Cardiac muscle cell (in vitro differentiated cells and primary cell): ENCODE measurements around the gene WDR93. TPM values are rescaled to one million over a fixed set of nuclear protein-coding genes. Genes with fewer than 3 reads are reported as not detected.

ENCODE experiments used
- DNase-seq, 2 donors: peaks; one replicate each; pipeline versions ENCODE4 v3.0.0 to v3.0.0-alpha.2; 2010 to 2017; ENCODE audit warnings: low read depth in 1 of 2, low spot score in 1 of 2
- H3K27ac ChIP-seq: fragments of 200-600 bp; sonication (generic); 2 replicates; pipeline ENCODE4 v1.5.1; 2016
- H3K27me3 ChIP-seq: fragments of 200-600 bp; sonication (generic); 2 replicates; pipeline ENCODE4 v1.6.0; 2016; ENCODE audit warnings: control low read depth
- H3K36me3 ChIP-seq: fragments of 200-600 bp; sonication (generic); 2 replicates; pipeline ENCODE4 v1.5.1; 2016; ENCODE audit warnings: control low read depth
- H3K4me1 ChIP-seq: fragments of 200-600 bp; sonication (generic); 2 replicates; pipeline ENCODE4 v1.8.1; 2017; ENCODE audit warnings: low read depth, mild to moderate bottlenecking, mixed run types
- H3K4me3 ChIP-seq: fragments of 200-600 bp; sonication (generic); 2 replicates; pipeline ENCODE4 v1.5.1; 2016; ENCODE audit warnings: mild to moderate bottlenecking
- H3K9me3 ChIP-seq: fragments of 200-600 bp; sonication (generic); 2 replicates; pipeline ENCODE4 v1.5.1; 2017; ENCODE audit warnings: low read depth, mild to moderate bottlenecking, control low read depth
- CTCF ChIP-seq: IDR thresholded peaks from 2 replicates; pipeline ENCODE4 v1.5.1; 2012; ENCODE audit warnings: low read depth, mild to moderate bottlenecking, low read length
- polyA plus RNA-seq: library from polyadenylated mRNA; unstranded; fragments of >200 nt; fragmentation: Nextera tagmentation; extraction: Ambion mirVana; gene quantifications from 2 replicates; pipeline ENCODE4 v1.2.1, GENCODE V29; 2016
- total RNA-seq: library from RNA; depleted of rRNA; stranded (reverse); fragments of >200 nt; gene quantifications from 2 replicates; pipeline ENCODE4 v1.2.3, GENCODE V29; 2016

Gene WDR93
- total and polyA plus RNA-seq, 2 experiments from 2014 or later = 0.06 to 0.73 TPM

- no peak for DNase-seq
- Histone ChIP-seq H3K27me3 (no peaks in the 10 kb centered on the region), H3K36me3 (no peaks in the 10 kb centered on the region), H3K4me1 (peaks cover 20% of the 10 kb centered on the region), H3K9me3 (no peaks in the 10 kb centered on the region), H3K27ac (no peak overlapping the region), H3K4me3 (no peak overlapping the region)
- no peak for TF ChIP-seq CTCF
Measured at GRCh38 chr15:89657686-89658200, 32.9 kb upstream of the WDR93 start.

GRCh38 chr15:89659295-89659694 lies 31.3 kb upstream of the WDR93 start:
- no peak for DNase-seq
- no peak for TF ChIP-seq CTCF
- Histone ChIP-seq H3K9me3 (no peaks in the 10 kb centered on the region), H3K4me1 (peaks cover 14% of the 10 kb centered on the region), H3K27me3 (no peaks in the 10 kb centered on the region), H3K4me3 (no peak overlapping the region), H3K27ac (no peak overlapping the region), H3K36me3 (no peaks in the 10 kb centered on the region)

- Histone ChIP-seq H3K9me3 (no peaks in the 10 kb centered on the region), H3K4me3 (no peak overlapping the region), H3K36me3 (no peaks in the 10 kb centered on the region), H3K4me1 (peaks cover 11% of the 10 kb centered on the region), H3K27ac (no peak overlapping the region), H3K27me3 (no peaks in the 10 kb centered on the region)
- no peak for DNase-seq
- no peak for TF ChIP-seq CTCF
Measured at GRCh38 chr15:89660556-89660955, 30.1 kb upstream of the WDR93 start.

- H3K4me3 ChIP-seq = no peak overlapping the region
- DNase-seq = peak in 1 of 2 donors; percentile 98
- no peaks in the 10 kb centered on the region for H3K27me3 ChIP-seq
- TF ChIP-seq CTCF = no peak
- H3K36me3 ChIP-seq = no peaks in the 10 kb centered on the region
- H3K27ac ChIP-seq = no peak overlapping the region
- H3K4me1 ChIP-seq = no peaks in the 10 kb centered on the region
- H3K9me3 ChIP-seq = no peaks in the 10 kb centered on the region
Measured at GRCh38 chr15:89662893-89663626, 27.6 kb upstream of the WDR93 start.

- H3K27ac ChIP-seq = no peak overlapping the region
Measured at GRCh38 chr15:89664441-89665350, 25.9 kb upstream of the WDR93 start.

More at GRCh38 chr15:89664441-89665350, 25.9 kb upstream of the WDR93 start:
- TF ChIP-seq CTCF = no peak
- DNase-seq = no peak
- Histone ChIP-seq H3K36me3 (no peaks in the 10 kb centered on the region), H3K27me3 (no peaks in the 10 kb centered on the region), H3K4me1 (no peaks in the 10 kb centered on the region), H3K9me3 (no peaks in the 10 kb centered on the region), H3K4me3 (no peak overlapping the region)
